ENCODE measurements around the gene TCERG1. TPM values are rescaled to one million over a fixed set of nuclear protein-coding genes. Genes with fewer than 3 reads are reported as not detected.

Gene TCERG1
- total and polyA plus RNA-seq, 2 experiments from 2014 or later, result 23.6 to 37.0 TPM

DNA sequence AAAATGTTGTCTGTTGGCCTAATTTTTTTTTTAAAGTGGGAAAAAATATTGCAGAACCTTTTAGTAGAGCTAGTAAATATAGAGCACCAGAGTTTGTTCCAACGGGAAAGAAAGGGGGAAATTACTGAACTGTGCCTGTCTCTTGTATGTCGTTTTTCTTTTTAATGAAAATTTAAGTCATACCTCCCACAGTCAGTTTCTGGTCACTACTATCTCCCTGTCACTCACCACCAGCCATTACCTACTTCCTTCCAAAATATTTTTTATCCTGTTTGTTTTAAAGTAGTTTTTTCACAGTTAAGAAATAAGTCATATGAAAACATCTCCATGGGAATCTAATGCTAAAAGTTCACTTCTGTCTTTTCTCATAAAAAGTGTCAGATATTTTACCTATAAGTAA is 47.5 kb downstream of the TCERG1 start:
- Histone ChIP-seq H3F3A (ENCODE audit: insufficient read depth) (no peaks in the 10 kb centered on the region), H3K4me3 (no peak overlapping the region), H3K9me3 (ENCODE audit: low read depth) (no peaks in the 10 kb centered on the region), H3K79me2 (ENCODE audit: insufficient read depth) (peaks cover 3% of the 10 kb centered on the region; the same call in 1 of the 2 replicates), H3K36me3 (ENCODE audit: low read depth) (peaks cover 32% of the 10 kb centered on the region), H3K27ac (no peak overlapping the region), H4K20me1 (ENCODE audit: insufficient read depth) (no peaks in the 10 kb centered on the region), H3K27me3 (replicated peaks; ENCODE audit: insufficient read depth) (no peaks in the 10 kb centered on the region), H3K4me2 (ENCODE audit: unreplicated experiment) (no peak overlapping the region), H3K4me1 (ENCODE audit: insufficient read depth) (no peaks in the 10 kb centered on the region), H2AFZ (no peak overlapping the region), H3K9me2 (ENCODE audit: insufficient read depth) (no peaks in the 10 kb centered on the region), H3K9ac (no peak overlapping the region)
- in situ Hi-C loops (cut with MboI), result no loop called here
- TF ChIP-seq EZH2phosphoT487 (IDR thresholded peaks at IDR 0.05; ENCODE audit: insufficient read depth, low read depth) (no peak), EZH2 (IDR thresholded peaks at IDR 0.05; ENCODE audit: insufficient read depth, poor library complexity, severe bottlenecking) (no peak)
- WGBS, 2 experiments (ENCODE audit: low coverage in 1 of 2, low lambda C conversion rate in 2 of 2, missing lambda C conversion rate in 2 of 2), result 90 to 95% methylated on average over 2 of the region's 2 CpGs
- DNase-seq, result no peak

- in situ Hi-C loops (cut with MboI), result no loop called here
- Histone ChIP-seq H3K27ac (no peak overlapping the region), H3K4me1 (ENCODE audit: insufficient read depth) (no peaks in the 10 kb centered on the region), H3K4me2 (ENCODE audit: unreplicated experiment) (no peak overlapping the region), H4K20me1 (ENCODE audit: insufficient read depth) (no peaks in the 10 kb centered on the region), H3K9me3 (ENCODE audit: low read depth) (no peaks in the 10 kb centered on the region), H3K4me3 (no peak overlapping the region), H3K36me3 (ENCODE audit: low read depth) (peaks cover 47% of the 10 kb centered on the region; the same call in 1 of the 2 replicates), H3K79me2 (ENCODE audit: insufficient read depth) (no peaks in the 10 kb centered on the region; the same call in 1 of the 2 replicates), H3K9me2 (ENCODE audit: insufficient read depth) (no peaks in the 10 kb centered on the region), H3K9ac (no peak overlapping the region), H3K27me3 (replicated peaks; ENCODE audit: insufficient read depth) (no peaks in the 10 kb centered on the region), H3F3A (ENCODE audit: insufficient read depth) (no peaks in the 10 kb centered on the region), H2AFZ (no peak overlapping the region)
- TF ChIP-seq EZH2phosphoT487 (IDR thresholded peaks at IDR 0.05; ENCODE audit: insufficient read depth, low read depth), result no peak
- TF ChIP-seq EZH2 (IDR thresholded peaks at IDR 0.05; ENCODE audit: insufficient read depth, poor library complexity, severe bottlenecking), result no peak
- DNase-seq, result no peak
- WGBS, 2 experiments (ENCODE audit: low coverage in 1 of 2, low lambda C conversion rate in 2 of 2, missing lambda C conversion rate in 2 of 2), result 96 to 98% methylated on average over 4 of the region's 4 CpGs
Measured at GRCh38 chr5:146499680-146500079, 52.5 kb downstream of the TCERG1 start.

DNA sequence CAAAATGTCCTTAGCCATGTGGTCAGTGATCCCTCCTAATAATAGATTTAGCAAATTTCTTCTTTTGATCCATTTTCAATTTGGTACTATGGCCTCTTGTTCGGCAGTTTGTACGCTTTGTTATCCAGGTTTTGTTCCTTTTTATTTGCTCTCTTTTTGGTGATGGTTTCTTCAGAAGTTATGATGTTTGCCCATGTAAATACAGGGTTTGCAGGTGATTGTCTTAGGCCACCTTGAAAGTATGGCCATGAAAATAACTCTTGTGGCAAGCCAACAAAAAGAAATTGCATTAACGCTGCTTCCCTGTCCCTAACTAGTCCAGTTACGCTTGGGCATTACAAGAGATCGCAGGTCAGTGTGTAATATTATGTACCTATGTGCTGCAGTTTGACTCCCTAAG is 60.3 kb downstream of the TCERG1 start:
- no peak for TF ChIP-seq EZH2phosphoT487 (IDR thresholded peaks at IDR 0.05; ENCODE audit: insufficient read depth, low read depth)
- no peak for TF ChIP-seq EZH2 (IDR thresholded peaks at IDR 0.05; ENCODE audit: insufficient read depth, poor library complexity, severe bottlenecking)
- H3F3A ChIP-seq (ENCODE audit: insufficient read depth), result no peaks in the 10 kb centered on the region
- H3K9me2 ChIP-seq (ENCODE audit: insufficient read depth), result no peaks in the 10 kb centered on the region
- no peaks in the 10 kb centered on the region for H4K20me1 ChIP-seq (ENCODE audit: insufficient read depth)
- H3K79me2 ChIP-seq (ENCODE audit: insufficient read depth), result 0 out of 2 replicates have a peak, but pooled peaks cover 13% of the 10 kb centered on the region
- in situ Hi-C loops (cut with MboI), result no loop called here
- H3K36me3 ChIP-seq (ENCODE audit: low read depth), result peaks cover 78% of the 10 kb centered on the region
- no peak overlapping the region for H3K27ac ChIP-seq
- no peak overlapping the region for H3K4me2 ChIP-seq (ENCODE audit: unreplicated experiment)
- no peaks in the 10 kb centered on the region for H3K27me3 ChIP-seq (replicated peaks; ENCODE audit: insufficient read depth)
- no peaks in the 10 kb centered on the region for H3K9me3 ChIP-seq (ENCODE audit: low read depth)
- H2AFZ ChIP-seq, result no peak overlapping the region
- H3K9ac ChIP-seq, result no peak overlapping the region
- no peak overlapping the region for H3K4me3 ChIP-seq
- no peaks in the 10 kb centered on the region for H3K4me1 ChIP-seq (ENCODE audit: insufficient read depth)
- WGBS, 2 experiments (ENCODE audit: low coverage in 1 of 2, low lambda C conversion rate in 2 of 2, missing lambda C conversion rate in 2 of 2), result 97 to 98% methylated on average over 5 of the region's 5 CpGs
- DNase-seq, result no peak

DNA sequence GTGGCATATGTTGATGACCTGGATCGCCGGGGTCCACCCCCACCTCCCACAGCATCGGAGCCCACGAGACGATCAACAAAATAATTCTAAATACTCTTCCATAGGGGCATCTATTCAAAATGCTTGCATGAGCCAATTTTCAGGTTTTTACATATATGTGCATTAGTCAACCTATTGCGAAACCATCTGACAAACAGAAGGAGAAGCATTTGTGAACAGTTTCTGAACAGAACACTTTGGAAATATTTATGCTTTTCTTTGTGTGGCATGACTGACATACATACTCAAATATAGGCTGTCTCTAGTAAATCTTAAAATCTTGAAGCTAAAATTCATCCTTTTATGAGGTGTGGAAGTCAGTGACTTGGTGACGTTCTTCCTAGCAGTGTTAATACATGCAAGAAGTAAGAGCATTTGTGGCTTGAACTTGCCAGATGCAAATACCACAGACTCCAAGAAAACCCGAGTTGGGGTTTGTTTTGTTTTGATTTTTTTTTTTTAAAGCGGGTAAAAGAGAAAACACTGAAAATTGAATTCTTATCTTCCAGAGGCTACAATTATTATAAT is 63.5 kb downstream of the TCERG1 start:
- peak; percentile 70 for DNase-seq

More for the DNA sequence above, 63.5 kb downstream of the TCERG1 start:
- Histone ChIP-seq H3K4me1 (ENCODE audit: insufficient read depth) (no peaks in the 10 kb centered on the region), H3K79me2 (ENCODE audit: insufficient read depth) (0 out of 2 replicates have a peak, but pooled peaks cover 9% of the 10 kb centered on the region), H3K4me3 (no peak overlapping the region), H3K9me3 (ENCODE audit: low read depth) (no peaks in the 10 kb centered on the region), H3K27ac (no peak overlapping the region), H3K27me3 (replicated peaks; ENCODE audit: insufficient read depth) (no peaks in the 10 kb centered on the region), H3K9me2 (ENCODE audit: insufficient read depth) (no peaks in the 10 kb centered on the region), H2AFZ (no peak overlapping the region), H3K9ac (no peak overlapping the region), H3K36me3 (ENCODE audit: low read depth) (peaks cover 68% of the 10 kb centered on the region), H3F3A (ENCODE audit: insufficient read depth) (peaks cover 13% of the 10 kb centered on the region; the same call in 1 of the 2 replicates), H4K20me1 (ENCODE audit: insufficient read depth) (no peaks in the 10 kb centered on the region), H3K4me2 (ENCODE audit: unreplicated experiment) (no peak overlapping the region)
- no peak for TF ChIP-seq EZH2phosphoT487 (IDR thresholded peaks at IDR 0.05; ENCODE audit: insufficient read depth, low read depth)
- TF ChIP-seq EZH2 (IDR thresholded peaks at IDR 0.05; ENCODE audit: insufficient read depth, poor library complexity, severe bottlenecking), result no peak
- in situ Hi-C loops (cut with MboI), result no loop called here
- 88 to 89% methylated on average over 9 of the region's 9 CpGs for WGBS, 2 experiments (ENCODE audit: low coverage in 1 of 2, low lambda C conversion rate in 2 of 2, missing lambda C conversion rate in 2 of 2)
